GM19463 (cell line): ENCODE data around the gene OR4C15.

Experiments used
- ATAC-seq: cut with Tn5 transposase; IDR thresholded peaks from one replicate; pipeline ENCODE4 v1.9.1; 2021; ENCODE audit warnings: mild to moderate bottlenecking, moderate library complexity; ENCODE audit not compliant: unreplicated experiment

The OR4C15 gene

DNA sequence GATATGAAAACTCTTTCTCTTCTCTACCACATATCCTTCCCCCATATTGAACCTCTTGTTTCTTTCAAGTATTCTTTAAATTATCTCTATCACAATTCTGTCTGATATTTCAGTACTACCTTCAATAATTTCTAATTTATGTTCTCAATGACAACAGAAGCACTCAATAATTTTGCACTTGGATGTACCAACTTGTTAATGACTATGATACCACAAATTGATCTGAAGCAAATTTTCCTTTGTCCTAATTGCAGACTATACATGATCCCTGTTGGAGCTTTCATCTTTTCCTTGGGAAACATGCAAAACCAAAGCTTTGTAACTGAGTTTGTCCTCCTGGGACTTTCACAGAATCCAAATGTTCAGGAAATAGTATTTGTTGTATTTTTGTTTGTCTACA lies at the start of gene OR4C15:
OR4C15 (plus strand) TSS at position 301 of the 400 bp plus-strand sequence; CDS start at position 301, 0 bp downstream.
- no peak for ATAC-seq

- ATAC-seq, result no peak
Observed at GRCh38 chr11:55571828-55572227, 17.6 kb downstream of the OR4C15 start, which contains the start of gene OR4C16. TSS of gene OR4C16 (plus strand) at chr11:55572128. CDS start at chr11:55572128, 0 bp downstream.

- ATAC-seq, result peak; percentile 96
Observed at GRCh38 chr11:55572548-55572947, 18.3 kb downstream of the OR4C15 start.
